ENCODE data around the gene PLEKHH2. TPM values are rescaled to one million over a fixed set of nuclear protein-coding genes. Genes with fewer than 3 reads are reported as not detected.

Gene PLEKHH2
- total and polyA plus RNA-seq, 2 of the 13 experiments (the other 11 are each of a cell fraction or from before 2014, with no cell fraction given) = 1.1 to 3.0 TPM

GRCh38 chr2:43612944-43613343, 24.1 kb upstream of the PLEKHH2 start (continued):
- TF ChIP-seq GLI4 (CRISPR knock-in tag; IDR thresholded peaks at IDR 0.05; ENCODE audit: borderline replicate concordance) (no peak), GRHL1 (CRISPR knock-in tag; conservative IDR thresholded peaks at IDR 0.05) (no peak), ZNF292 (CRISPR knock-in tag; IDR thresholded peaks at IDR 0.05; ENCODE audit: borderline replicate concordance, low read depth) (no peak), ZBTB40 (IDR thresholded peaks at IDR 0.05) (no peak), ZBTB40 (CRISPR knock-in tag; IDR thresholded peaks at IDR 0.05) (no peak), ZNF263 (CRISPR knock-in tag; IDR thresholded peaks at IDR 0.05) (peak; percentile 53; the same call in 1 of the 2 replicates), HIVEP1 (CRISPR knock-in tag; IDR thresholded peaks at IDR 0.05) (no peak; the same call in 1 of the 2 replicates), AGO2 (optimal IDR thresholded peaks at IDR 0.05; ENCODE audit: low read depth, low read length) (no peak), ZNF713 (CRISPR knock-in tag; IDR thresholded peaks at IDR 0.05) (no peak), ARNTL (CRISPR knock-in tag; IDR thresholded peaks at IDR 0.05) (no peak), ZBTB10 (CRISPR knock-in tag; IDR thresholded peaks at IDR 0.05; ENCODE audit: borderline replicate concordance) (peak; percentile 95), ZNF770 (CRISPR knock-in tag; IDR thresholded peaks at IDR 0.05) (peak; percentile 91), CENPT (CRISPR knock-in tag; IDR thresholded peaks at IDR 0.05; ENCODE audit: low read depth) (no peak), SRY (CRISPR knock-in tag; IDR thresholded peaks at IDR 0.05) (no peak)
